Stimulated activated CD4-positive, alpha-beta T cell treated with anti-CD3 and anti-CD28 coated beads, Interleukin-1b, Interleukin-23, amount 100 ng/mL, for 48 hours (primary cell): Measurements from ENCODE around the gene DLX5.

ENCODE experiments used
- DNase-seq: peaks from one replicate; pipeline ENCODE4 v3.0.0-alpha.2; 2020

DLX5 gene

GRCh38 chr7:97017192-97018125 is 7.2 kb downstream of the DLX5 start:
- DNase-seq: no peak

DNA sequence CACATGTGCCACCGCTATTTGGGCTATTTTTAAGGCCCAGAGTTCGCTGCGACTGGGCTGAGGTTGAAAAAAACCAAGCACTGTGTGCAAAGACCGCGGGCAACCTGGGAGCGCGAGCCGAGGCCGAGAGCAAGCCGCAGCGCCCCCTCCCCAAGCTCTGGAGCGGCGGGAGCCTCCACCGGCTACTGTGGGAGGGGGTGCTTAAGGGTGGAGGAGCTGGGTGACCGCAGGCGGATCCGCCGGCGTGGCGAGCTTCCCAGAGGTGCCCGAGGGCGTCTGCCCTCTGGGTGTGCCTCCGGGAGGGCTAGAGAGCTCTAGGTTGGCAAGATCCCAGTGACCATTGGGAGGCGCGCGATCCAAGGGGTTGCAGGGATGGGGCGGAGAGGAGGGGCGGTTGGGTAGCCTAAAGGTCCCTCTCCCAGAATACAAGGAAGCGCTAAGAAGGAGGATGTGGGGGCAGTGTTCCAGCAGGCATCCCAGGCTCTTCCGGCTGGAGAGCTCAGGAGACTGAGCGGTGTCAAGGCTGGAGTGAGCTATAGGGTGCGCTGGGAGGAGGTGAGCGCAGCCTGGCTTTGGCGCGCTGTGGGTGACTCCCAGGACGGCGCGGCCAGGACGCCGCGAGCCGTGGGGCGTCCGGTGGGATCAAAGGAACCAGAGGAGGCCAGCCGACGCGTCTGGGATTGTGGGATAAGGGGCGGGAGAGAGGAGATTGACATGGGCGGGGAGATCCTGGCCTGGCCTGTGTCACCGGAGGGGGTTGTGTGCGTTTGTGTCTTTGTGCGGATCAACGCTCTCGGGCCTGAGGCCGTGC is 8.0 kb downstream of the DLX5 start:
- no peak for DNase-seq

DNA sequence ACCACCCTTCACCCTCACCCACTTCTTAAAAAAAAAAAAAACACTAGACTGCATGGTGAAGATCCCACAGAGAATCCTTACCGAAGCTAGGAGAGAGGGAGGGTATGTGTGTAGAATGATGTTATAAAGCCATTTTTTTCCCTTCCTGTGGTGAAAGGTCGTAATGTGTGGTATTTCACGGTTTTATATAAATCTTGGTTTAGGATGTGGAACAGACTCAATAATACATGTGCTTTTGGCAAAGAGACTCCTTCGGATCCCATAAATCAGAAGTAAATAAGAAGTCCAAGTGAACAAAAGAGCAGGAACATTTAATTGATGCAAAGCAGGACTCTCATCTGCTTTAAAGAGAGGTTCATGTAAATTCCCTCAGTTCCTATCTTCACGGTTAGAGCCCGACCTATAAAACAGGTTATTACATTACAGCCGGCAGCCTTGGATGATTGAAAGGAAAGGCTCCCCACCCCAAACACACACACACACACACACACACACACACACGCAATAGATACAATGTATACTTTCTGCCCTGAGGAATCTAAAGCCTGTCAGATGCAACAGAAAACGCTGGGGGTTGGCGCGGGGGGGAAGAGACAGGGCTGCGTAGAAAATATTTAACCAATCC is 8.8 kb downstream of the DLX5 start:
- DNase-seq: no peak

GRCh38 chr7:97015279-97015678 is 9.4 kb downstream of the DLX5 start:
- no peak for DNase-seq

DNA sequence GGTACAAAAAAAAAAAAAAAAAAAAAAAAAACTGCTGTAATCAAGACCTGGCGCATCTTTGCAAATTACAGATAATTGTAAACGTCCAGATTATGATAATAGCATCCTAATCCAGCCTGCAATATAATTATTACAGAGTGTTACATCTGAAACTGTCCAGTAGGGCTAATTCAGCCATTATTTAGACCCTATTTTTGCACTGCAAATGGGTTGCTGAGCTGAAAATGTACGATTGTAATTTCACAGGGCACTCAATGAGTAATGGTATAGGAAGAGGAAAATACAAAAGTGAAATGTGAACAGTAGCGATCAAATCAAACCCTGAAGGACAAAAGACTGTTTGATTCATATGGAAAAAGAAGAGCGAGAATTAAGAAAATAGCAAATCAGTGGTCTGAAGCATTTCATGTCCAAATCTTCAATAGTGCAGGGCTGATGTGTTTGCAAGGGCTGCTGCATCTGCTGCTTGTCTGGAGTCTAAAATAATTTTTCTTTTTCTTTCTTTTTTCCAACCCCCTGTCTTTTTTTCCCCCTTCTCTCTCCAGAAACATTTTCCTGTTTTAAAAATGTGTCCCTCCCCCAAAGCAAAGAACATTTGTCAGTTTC is 10.4 kb downstream of the DLX5 start:
- DNase-seq: no peak

- DNase-seq: no peak
These were observed 10.8 kb downstream of the DLX5 start for GRCh38 chr7:97013845-97014134.

- DNase-seq: no peak
These were observed 11.3 kb downstream of the DLX5 start for GRCh38 chr7:97013134-97013844.

DNA sequence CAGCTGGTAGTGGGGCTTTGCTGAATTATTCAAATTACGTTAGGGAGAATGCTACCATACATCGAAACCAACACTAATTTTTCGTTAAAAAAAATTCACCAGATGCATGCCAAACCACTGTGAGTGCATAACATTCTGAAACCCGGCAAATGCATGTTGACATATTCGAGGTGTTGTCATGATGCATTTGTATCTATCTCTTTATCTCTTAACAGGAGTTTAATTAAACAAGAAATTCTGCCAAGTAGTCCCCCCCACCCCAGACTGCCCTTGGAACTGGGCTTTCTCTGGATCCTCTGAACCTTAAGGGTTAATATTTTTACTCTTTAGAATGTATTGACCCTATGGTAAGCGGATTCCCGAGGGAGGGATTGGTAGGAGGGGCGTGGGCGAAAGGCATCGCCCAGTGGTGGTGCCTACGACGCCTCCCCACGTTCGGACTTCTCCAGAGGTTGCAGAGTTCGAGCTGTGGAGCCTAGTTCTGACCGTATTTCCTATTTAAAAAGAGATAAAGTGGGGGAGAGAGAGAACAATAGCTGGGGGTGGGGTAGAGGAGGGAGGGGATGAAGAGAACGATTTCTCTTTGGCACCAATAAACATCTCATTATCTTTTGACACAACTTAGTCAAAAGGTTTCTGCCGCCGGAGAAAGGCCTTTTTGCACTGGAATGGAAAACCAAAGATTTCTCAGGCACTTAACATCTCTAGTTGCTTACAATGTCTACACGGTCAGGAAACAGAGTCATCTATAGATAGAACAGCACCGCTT is 12.1 kb downstream of the DLX5 start:
- DNase-seq: no peak

DNA sequence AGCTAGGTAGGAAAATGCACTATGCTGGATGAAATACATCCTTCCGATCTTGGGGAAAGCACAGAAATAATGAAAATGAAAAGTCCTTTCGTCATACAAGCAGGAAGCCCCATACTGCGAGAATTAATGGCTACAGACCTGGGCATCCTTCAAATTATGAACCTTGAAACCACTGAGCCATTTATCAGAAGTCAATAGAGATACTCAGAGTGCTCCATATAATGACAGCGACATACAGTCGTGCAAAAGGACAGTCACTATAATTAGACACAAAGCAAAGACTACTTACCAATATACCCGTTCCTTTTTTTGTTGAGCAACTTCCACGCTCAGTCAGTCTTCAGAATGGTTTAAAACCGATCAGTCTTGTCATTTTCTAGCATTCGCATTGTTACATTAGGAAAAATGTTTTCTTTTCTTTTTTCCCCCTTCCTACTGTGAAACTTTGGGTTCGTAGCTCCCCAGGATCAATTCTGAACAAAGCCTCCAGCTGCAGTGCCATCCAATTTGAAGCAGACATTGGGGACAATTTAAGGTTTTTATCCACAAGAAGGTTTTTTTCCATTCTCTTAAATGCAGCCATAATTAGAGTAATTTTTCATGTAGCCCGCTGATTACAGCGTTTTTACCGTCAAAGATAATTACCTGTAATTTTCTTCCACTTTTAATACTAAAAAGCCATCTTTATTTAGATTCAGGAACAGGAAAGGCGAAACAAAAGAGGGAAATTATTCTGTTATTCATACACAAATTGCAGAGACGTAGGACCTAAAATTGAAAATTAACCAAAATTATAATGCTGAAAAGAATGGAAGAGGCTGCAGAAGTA is 12.9 kb downstream of the DLX5 start:
- no peak for DNase-seq

- DNase-seq: no peak
These were observed 13.5 kb downstream of the DLX5 start for GRCh38 chr7:97011104-97011503.

DNA sequence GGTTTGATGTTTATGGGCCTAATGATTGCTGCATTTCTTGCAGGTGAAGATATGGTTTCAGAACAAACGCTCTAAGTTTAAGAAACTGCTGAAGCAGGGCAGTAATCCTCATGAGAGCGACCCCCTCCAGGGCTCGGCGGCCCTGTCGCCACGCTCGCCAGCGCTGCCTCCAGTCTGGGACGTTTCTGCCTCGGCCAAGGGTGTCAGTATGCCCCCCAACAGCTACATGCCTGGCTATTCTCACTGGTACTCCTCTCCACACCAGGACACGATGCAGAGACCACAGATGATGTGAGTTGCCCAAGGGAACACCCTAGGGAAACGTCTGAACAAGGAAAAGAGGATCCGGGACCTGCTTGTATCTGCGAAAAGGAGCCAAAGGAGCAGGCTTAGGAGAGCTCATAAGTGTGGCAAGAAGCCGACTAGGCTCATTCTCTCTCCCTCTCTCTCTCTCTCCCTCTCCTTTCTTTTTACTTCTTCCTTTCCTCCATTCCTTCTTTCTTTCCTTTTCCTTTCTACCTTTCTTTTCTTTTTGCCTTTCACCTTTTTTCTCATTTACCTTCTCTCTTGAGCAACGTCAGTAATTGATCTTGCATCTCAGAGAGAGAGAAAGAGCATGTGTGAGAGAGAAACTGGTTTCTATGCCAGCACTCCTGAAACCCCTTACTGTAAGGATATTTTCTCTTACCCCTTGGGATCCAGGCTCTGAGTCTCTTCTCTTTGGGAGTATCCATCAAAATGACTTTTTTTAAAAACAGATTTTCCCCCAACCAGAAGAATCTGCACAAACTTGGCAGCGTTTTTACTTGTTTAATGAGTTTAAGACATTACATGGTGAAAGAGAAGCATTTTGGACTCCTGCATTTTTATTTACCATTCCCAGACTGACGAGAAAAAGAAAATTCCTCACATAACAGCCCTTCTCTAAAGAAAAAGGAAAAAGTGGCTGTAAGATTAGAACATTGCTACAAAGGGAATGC is 14.6 kb downstream of the DLX5 start:
- no peak for DNase-seq

DNA sequence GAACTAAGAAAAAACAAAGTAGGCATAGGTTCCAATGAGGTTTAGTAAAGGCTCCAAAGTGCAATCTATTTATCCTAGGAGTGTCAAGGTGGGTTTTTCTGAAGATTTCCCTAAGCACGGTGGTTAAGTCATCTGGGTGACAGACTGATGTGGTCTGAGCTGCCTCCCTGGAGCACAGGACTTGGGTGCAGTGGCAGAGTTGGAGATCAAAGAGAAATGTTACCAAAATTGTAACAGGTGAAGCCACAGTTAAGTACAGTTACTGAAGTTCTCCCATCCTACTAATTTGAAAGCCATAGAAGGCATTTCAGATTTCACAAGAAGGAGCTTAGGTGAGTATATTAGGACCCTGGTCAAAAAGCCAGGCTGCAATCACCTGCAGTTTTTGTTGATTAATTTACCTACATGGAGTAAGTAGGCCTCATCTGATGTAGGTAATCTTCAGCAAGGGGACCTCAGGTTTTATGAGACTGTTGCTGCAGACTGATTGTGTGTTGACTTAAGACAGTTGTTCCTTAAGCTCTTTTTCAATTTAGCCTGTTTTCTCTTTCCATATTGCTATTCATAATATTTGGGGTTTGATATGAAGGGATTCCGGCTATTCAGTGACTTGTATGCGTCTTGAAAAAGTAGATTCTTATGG is 16.2 kb downstream of the DLX5 start:
- DNase-seq: no peak

DNA sequence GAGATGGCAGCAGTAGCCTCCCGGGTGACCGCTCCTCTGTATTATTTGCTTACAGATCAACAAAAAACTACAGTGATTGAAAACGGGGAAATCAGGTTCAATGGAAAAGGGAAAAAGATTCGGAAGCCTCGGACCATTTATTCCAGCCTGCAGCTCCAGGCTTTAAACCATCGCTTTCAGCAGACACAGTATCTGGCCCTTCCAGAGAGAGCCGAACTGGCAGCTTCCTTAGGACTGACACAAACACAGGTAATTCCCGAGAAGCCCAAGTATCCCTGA is 17.1 kb downstream of the DLX5 start:
- no peak for DNase-seq

DNA sequence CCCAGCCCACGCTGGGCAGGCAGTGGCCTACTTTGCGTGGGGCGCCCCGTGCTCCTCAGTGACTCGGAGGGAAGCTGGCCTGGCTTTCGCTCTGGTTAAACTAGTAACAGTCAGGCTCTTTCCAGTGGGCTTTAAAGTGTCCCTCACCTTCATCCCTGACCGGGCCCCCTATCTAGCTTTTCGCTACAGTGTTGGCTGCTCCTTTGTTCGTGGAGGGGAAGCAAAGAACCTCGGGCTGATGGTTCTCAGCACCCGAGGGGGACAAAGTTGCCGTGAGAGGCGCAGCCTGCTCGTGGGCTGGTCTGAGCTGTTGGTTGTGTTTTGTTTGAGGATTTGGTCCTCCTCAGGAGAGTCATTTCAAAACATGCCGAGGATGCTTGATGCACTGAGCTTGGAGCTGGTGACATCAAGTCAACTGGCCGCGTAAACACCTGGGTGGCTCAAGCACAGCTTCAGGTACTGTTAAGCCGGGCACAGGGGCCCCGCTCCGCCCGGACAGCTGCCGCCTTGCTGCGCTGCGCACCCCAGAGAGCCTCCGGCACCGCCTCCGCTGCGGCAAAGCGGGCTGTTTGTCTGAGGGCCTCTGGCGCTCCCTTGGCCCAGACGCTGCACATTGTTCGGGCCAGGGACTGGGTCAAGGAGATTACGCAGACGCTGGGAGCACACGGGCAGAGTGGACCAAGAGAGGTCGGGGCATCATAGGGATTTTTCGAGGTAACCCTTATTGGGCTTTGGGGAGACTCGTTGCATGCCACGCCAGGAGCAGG is 17.6 kb downstream of the DLX5 start:
- no peak for DNase-seq

DNA sequence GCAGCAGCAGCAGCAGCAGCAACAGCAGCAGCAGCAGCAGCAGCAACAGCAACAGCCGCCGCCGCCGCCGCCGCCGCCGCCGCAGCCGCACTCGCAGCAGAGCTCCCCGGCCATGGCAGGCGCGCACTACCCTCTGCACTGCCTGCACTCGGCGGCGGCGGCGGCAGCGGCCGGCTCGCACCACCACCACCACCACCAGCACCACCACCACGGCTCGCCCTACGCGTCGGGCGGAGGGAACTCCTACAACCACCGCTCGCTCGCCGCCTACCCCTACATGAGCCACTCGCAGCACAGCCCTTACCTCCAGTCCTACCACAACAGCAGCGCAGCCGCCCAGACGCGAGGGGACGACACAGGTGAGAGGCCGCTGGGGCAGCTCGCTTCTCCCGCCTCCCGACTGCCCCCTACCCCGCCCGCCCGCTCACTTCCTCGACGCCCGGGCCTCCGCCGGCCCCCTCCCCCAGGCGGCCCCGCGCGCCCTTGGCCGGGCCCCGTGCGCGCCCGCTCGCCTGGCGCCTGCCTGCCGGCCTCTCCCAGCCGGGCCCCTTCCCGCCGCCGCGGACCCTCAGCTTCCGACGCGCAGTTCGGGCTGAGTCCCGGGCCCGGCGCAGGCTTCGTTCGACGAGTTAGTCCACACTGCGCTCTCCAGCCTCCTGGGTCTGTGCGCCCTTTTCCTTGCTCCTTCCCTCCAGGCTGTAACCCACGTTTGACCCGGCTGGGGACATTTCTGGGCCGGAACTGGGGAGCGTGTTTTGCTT is 18.4 kb downstream of the DLX5 start:
- peak; percentile 28 for DNase-seq

- peak; percentile 58 for DNase-seq
These were observed 19.2 kb downstream of the DLX5 start, which contains the start of gene DLX6 for GRCh38 chr7:97005183-97006054. DLX6 (plus strand) TSS chr7:97005553; CDS start chr7:97005978, 425 bp downstream.
